Effector memory CD8-positive, alpha-beta T cell (primary cell): Measurements from ENCODE around the gene SERPINA5.
"Not testable (repeated sequence)": the region's sequence is repeated elsewhere in the genome, so short reads cannot be mapped to it uniquely, and the experiment has no call there.

Experiments used
- ATAC-seq: fragments of 150-1000 bp; cut with Tn5 transposase; replicated peaks from 2 replicates; pipeline ENCODE4 v1.10.0; 2021; ENCODE audit warnings: mild to moderate bottlenecking, moderate library complexity
- DNase-seq, 3 experiments: peaks; one replicate each; pipeline ENCODE4 v3.0.0; 2021
- H3K27ac Mint-ChIP-seq, 2 donors: one replicate each; pipeline ENCODE4 v1.8.0; 2022; ENCODE audit warnings: mild to moderate bottlenecking in 2 of 2, mixed read lengths in 2 of 2, moderate library complexity in 2 of 2
- H3K27me3 Mint-ChIP-seq, 2 donors: one replicate each; pipeline ENCODE4 v1.8.0; 2022; ENCODE audit warnings: mixed read lengths in 2 of 2
- H3K36me3 Mint-ChIP-seq: one replicate; pipeline ENCODE4 v1.8.0; 2022; ENCODE audit warnings: mild to moderate bottlenecking, moderate library complexity, mixed read lengths; ENCODE audit not compliant: insufficient read depth
- H3K4me1 Mint-ChIP-seq, 2 donors: one replicate each; pipeline ENCODE4 v1.8.0; 2022; ENCODE audit warnings: low read depth in 2 of 2, mixed read lengths in 2 of 2
- H3K4me3 Mint-ChIP-seq, 2 donors: one replicate each; pipeline ENCODE4 v1.8.0; 2022; ENCODE audit warnings: mild to moderate bottlenecking in 2 of 2, mixed read lengths in 2 of 2, moderate library complexity in 2 of 2
- H3K9me3 Mint-ChIP-seq, 2 donors: one replicate each; pipeline ENCODE4 v1.8.0; 2022; ENCODE audit warnings: mixed read lengths in 2 of 2

SERPINA5 gene

DNA sequence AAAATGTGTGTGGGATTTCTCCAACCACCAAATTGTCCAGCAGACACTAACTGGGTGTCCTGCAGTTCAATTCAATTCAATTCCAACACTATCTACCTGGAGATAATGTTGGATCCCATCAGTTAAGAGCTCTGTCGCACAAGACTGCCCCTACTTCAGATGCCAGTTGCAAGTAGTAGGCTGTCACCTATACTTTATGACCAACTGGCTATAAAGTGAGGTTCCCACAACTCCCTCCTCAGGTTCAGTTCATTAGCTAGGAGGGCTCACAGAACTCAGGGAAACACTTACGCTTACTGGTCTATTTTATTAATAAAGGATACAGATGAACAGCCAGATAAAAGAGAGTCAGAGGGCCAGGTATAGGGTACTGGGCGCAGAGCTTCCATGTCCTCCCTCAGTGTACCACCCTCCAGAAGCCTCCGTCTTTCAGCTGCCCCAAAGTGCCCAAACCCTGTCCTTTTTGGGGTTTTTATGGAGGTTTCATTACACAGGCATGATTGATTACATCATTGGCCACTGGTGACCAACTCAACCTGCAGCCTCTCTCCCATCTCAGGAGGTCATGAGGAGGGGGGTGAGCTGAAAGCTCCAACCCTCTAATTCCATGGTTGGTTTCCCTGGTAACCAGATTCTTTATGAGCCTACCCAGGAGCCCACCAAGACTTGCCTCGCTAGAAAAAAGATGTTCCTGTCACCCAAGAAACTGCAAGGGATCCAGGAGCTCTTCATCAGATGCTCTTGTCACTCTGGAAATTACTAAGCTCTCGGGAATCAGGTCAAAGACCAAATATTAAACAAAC lies 7.5 kb upstream of the SERPINA5 start:
- Mint-ChIP-seq H3K27me3 (peaks cover 0 to 8% of the 10 kb centered on the region in 2 donors), H3K4me1 (no peaks in the 10 kb centered on the region), H3K27ac (no peak overlapping the region), H3K4me3 (no peak overlapping the region), H3K9me3 (no peaks in the 10 kb centered on the region), H3K36me3 (no peaks in the 10 kb centered on the region)
- no peak for ATAC-seq
- DNase-seq: no peak

DNA sequence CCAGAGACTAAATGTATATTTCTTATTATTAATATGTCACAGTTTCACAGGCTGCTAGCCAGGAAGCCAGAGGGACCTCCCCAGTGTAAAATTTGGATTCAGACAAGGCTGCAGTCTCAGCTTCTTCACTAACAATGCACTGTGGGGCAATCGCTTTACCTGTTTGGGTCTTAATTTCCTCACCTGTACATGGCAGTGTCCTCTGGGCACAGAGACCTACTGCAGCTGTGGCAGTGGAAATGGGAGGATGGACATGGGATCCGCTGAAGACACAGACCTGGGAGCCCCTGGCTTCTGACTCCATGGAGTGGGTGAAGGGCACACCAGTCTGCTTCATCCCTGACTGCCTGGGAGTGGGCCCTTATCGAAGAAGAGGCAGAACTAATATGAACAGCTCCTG lies 6.9 kb upstream of the SERPINA5 start:
- no peak overlapping the region for H3K27ac Mint-ChIP-seq
- H3K4me3 Mint-ChIP-seq: no peak overlapping the region
- no peaks in the 10 kb centered on the region for H3K36me3 Mint-ChIP-seq
- H3K4me1 Mint-ChIP-seq: no peaks in the 10 kb centered on the region
- ATAC-seq (no peak), DNase-seq (no peak)
- peaks cover 6 to 8% of the 10 kb centered on the region in 2 donors for H3K27me3 Mint-ChIP-seq
- peaks cover 0 to 1% of the 10 kb centered on the region in 2 donors for H3K9me3 Mint-ChIP-seq

DNA sequence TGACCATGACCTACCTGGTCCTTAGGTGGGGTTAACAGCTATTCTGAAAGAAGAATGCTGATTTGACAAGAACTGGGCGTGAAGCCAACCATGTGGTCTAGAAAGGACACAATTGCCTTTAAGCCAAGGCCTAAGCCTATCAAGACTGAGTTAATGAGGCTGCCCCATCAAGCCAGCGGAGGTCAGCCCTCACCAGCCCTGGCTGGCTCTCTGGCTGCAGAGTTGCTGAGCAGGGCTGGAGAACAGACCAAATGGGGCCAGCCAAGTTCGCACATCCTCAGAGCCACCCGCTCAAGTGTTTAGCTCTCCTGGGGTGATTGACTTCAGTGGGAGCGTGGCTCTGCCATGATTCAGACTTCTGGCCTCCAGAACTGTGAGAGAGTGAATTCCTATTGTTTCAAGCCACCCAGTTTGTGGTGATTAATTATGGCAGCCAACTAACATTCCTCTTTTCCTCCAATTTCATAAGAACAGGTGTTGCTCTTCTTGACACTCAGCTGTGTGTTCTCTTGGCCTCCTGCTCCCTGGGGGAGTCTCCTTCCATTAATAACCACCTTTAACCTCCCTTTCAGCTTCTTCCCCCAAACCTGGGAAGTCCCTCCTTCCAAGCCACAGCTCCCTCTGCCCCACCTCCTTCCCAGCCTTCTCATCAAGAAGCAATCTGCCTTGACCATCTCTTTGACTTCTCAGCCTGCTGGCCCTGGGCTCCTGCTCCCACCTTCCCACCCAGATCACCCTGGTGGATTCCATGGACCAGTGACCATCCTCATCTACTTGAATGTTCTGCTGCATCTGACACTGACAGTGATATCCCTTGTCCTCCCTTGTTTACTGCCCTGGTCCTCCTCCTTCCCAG lies 5.3 kb upstream of the SERPINA5 start:
- Mint-ChIP-seq H3K27me3 (peaks cover under 1 to 9% of the 10 kb centered on the region in 2 donors), H3K4me1 (no peaks in the 10 kb centered on the region), H3K27ac (no peak overlapping the region)

DNA sequence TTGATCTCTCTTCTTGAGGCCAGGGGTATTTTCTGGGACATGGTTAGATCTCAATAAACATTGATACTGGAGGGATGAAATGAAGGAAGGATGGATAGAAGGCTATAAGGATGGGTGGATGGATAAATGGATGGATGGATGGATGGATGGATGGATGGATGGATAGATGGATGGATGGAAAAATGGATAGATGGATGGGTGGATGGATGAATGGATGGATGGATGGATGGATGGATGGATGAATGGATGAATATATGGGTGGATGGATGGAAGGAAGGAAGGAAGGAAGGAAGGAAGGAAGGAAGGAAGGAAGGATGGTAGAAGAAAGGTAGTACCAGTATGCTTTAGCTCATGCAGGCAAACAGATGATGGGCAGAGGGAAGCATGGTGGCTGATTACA lies 3.8 kb upstream of the SERPINA5 start:
- H3K4me1 Mint-ChIP-seq, H3K27ac Mint-ChIP-seq, ATAC-seq, H3K9me3 Mint-ChIP-seq, H3K36me3 Mint-ChIP-seq, H3K27me3 Mint-ChIP-seq, DNase-seq, H3K4me3 Mint-ChIP-seq: not testable (repeated sequence)

More for the DNA sequence above, 5.3 kb upstream of the SERPINA5 start:
- Mint-ChIP-seq H3K36me3 (no peaks in the 10 kb centered on the region), H3K4me3 (no peak overlapping the region), H3K9me3 (peaks cover 0 to 1% of the 10 kb centered on the region in 2 donors)
- ATAC-seq (no peak), DNase-seq (no peak)

DNA sequence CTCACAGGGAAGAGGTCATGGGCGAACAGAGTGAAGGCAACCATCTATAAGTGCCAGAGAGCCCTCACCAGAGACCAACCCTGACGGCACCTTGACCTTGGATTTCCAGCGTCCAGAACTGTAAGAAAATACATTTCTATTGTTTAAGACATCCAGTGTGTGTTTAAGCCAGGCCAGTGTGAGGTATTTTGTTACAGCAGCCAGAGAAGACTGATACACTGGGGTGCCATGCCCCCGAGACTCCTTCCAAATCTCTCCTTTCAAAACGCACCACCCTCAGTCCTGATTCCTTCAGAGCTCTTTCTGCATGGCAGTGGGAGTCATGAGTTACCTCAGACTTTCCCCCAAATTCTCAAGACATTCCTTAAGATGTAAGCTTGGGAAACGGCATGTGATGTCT lies 2.5 kb upstream of the SERPINA5 start:
- Mint-ChIP-seq H3K36me3 (peaks cover 3% of the 10 kb centered on the region), H3K27me3 (peaks cover 12 to 18% of the 10 kb centered on the region in 2 donors), H3K4me1 (no peaks in the 10 kb centered on the region), H3K27ac (no peak overlapping the region), H3K9me3 (peaks cover 0 to 1% of the 10 kb centered on the region in 2 donors), H3K4me3 (no peak overlapping the region)
- ATAC-seq (no peak), DNase-seq (no peak)

DNA sequence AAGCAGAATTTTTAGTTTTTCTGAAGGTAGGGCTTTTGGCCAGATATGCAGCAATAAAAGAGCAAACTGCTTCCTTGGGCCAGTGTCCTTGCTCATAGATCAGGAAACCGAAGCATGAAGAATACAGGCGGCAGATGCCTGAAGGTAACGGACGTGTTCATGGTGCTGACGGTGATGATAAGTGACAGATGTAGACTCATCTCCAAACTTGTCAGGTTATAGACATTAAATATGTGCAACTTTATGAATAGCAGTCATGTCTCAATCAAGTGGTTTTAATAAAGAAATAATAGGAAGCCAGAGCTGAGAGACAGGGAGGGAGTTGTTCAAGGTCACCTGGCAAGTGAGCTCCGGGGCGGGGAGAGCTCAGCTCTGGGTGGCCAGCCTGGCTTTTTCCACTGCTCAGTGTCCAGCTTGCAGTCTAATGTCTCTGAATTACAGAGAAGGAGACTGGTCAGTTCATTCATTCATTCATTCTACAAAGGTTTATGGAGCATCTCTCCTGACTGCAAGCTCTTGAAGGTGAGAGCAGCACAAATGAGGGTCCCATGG lies 1.0 kb downstream of the SERPINA5 start:
- peaks cover 3% of the 10 kb centered on the region for H3K36me3 Mint-ChIP-seq
- no peak overlapping the region for H3K4me3 Mint-ChIP-seq
- H3K9me3 Mint-ChIP-seq: peaks cover 0 to 1% of the 10 kb centered on the region in 2 donors
- no peaks in the 10 kb centered on the region for H3K4me1 Mint-ChIP-seq
- DNase-seq (no peak), ATAC-seq (no peak)
- no peak overlapping the region for H3K27ac Mint-ChIP-seq
- peaks cover 23 to 43% of the 10 kb centered on the region in 2 donors for H3K27me3 Mint-ChIP-seq

DNA sequence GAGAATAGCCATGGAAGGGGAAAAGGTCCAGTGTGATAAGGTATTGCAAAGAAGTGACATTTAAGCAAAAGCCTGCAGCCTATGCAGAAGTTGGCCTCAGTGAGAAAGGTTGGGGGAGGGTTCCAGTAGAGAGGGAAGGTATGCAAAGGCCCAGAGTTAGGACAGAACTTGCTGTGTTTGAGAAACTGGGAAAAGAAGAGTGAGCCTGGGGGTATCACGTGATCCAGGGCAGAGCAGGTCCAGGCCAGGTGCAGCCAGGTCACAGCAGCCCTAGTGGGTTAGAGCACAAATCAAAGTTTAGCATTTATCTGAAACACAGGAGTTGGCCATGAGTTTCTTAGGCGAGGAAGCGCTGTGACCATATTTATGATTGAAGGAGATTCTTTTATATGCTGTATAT lies 1.6 kb downstream of the SERPINA5 start:
- Mint-ChIP-seq H3K4me3 (no peak overlapping the region), H3K4me1 (no peaks in the 10 kb centered on the region), H3K27me3 (peaks cover 23 to 47% of the 10 kb centered on the region in 2 donors), H3K36me3 (peaks cover 3% of the 10 kb centered on the region), H3K27ac (no peak overlapping the region), H3K9me3 (peaks cover 0 to 1% of the 10 kb centered on the region in 2 donors)
- ATAC-seq (no peak), DNase-seq (no peak)

DNA sequence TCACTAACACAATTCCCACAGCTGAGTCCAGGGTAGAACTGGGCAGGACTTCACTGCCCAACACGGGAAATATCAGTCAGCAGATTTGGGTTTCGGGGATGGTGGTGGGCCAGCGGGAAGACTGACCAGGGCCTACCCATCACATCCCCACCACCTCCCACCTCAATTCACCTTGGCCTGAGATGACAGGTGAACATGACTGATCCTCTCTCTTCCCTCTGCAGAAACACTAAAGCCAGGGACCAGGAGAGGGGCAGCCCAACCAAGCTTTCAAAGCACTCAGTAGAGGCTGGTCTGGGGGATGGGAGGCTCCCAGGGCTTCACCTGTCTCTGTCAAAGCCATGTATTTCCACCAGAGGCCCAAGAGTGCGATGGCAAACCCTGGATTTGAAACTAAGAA lies 2.3 kb downstream of the SERPINA5 start:
- Mint-ChIP-seq H3K4me3 (no peak overlapping the region), H3K4me1 (no peaks in the 10 kb centered on the region), H3K27me3 (peaks cover 23 to 47% of the 10 kb centered on the region in 2 donors), H3K36me3 (peaks cover 3% of the 10 kb centered on the region), H3K27ac (no peak overlapping the region), H3K9me3 (peaks cover 0 to 1% of the 10 kb centered on the region in 2 donors)
- DNase-seq (no peak), ATAC-seq (no peak)

DNA sequence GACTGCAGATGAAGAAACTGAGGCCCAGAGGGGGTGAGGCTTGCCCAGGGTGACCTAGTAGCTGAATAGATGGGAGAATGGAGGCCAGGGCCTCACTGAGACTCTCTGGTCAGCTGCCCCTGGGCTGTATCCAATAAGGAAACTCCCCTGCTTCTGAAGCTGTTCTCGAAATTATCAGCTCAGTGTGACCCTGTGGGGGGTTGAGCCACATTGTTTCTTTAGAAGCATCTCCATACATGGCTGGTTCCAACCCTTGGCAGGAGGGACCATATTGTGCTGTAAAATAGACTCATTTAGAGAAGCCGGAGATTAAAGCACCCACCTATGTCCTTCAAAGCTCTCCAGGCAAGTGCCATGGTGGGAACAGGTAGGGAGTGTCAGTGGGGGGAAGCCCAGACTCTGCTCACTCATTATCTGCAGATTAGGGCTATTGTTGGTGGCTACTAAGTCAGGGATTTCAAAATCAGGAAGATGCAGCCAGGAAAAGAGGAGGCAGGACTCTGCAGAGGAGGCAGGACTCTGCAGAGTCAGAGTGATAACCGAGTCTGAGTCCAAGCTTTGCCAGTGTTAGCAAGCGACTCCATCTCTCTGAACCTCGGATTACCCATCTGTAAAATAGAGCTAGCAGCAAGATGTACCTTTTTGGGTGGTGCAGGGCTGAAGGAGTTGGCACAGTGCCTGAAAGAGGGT lies 3.5 kb downstream of the SERPINA5 start:
- H3K36me3 Mint-ChIP-seq: peaks cover 3% of the 10 kb centered on the region
- no peaks in the 10 kb centered on the region for H3K9me3 Mint-ChIP-seq
- H3K27me3 Mint-ChIP-seq: peaks cover 14 to 47% of the 10 kb centered on the region in 2 donors
- no peaks in the 10 kb centered on the region for H3K4me1 Mint-ChIP-seq
- no peak overlapping the region for H3K27ac Mint-ChIP-seq
- H3K4me3 Mint-ChIP-seq: no peak overlapping the region
- ATAC-seq (no peak), DNase-seq (no peak)

DNA sequence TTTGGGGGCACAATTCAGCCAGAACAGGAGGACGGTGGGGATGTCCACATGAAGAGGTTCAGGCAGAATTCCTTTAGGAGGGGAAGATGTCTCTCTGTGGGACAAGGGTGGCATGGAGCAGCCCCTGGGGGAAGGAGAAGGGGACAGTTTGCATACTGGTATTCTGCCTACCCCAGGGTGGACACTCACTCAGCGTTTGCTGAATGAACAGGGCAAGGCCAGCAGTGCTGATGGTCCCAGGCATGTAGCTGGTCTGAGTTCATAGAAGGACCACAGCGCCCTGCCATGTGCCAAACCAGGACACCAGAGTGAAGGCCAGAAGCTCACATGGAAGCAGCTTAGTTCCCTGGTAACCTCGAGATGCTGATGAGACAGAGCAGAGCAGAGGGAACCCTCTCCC lies 5.4 kb downstream of the SERPINA5 start:
- Mint-ChIP-seq H3K36me3 (peaks cover 3% of the 10 kb centered on the region), H3K4me3 (no peak overlapping the region), H3K27ac (no peak overlapping the region), H3K9me3 (peaks cover 3 to 9% of the 10 kb centered on the region in 2 donors), H3K27me3 (peaks cover 14 to 47% of the 10 kb centered on the region in 2 donors), H3K4me1 (no peaks in the 10 kb centered on the region)
- DNase-seq (no peak), ATAC-seq (no peak)

DNA sequence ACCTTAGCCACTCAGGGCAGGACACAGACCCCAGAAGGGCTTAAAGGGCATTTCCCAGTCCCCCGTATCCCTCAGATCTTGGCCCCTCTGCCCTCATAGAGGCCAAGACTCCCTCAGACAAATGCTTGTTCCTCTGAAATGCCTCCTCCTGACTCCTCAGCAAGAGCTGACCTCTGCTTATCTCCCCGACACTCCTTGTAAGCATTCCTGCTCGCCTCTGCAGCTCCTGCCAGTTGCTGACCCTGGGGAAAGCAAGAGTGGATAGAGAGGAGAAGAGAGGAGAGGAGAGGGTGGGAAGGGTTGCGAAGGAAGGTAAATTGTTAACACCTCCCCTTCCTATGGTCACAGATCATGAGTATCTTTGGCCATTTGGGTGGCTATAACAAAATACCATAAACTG lies 7.1 kb downstream of the SERPINA5 start:
- DNase-seq: no peak
- Mint-ChIP-seq H3K27me3 (peaks cover 5 to 39% of the 10 kb centered on the region in 2 donors), H3K36me3 (no peaks in the 10 kb centered on the region), H3K27ac (no peak overlapping the region), H3K4me1 (no peaks in the 10 kb centered on the region), H3K9me3 (peaks cover 3 to 9% of the 10 kb centered on the region in 2 donors), H3K4me3 (no peak overlapping the region)
- ATAC-seq: no peak

DNA sequence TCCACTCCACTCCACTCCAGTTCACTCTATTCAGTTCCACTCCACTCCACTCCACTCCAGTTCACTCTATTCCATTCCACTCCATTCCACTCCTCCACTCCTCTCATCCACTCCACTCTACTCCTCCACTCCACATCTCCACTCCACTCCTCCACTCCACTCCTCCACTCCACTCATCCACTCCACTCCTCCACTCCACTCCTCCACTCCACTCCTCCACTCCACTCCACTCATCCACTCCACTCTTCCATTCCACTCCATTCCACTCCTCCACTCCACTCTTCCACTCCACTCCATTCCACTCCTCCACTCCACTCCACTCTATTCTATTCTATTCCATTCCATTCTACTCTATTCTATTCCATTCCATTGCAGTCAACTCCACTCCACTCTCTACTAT lies 9.8 kb downstream of the SERPINA5 start:
- H3K36me3 Mint-ChIP-seq: no peaks in the 10 kb centered on the region
- H3K4me3 Mint-ChIP-seq: no peak overlapping the region
- ATAC-seq: no peak
- no peaks in the 10 kb centered on the region for H3K4me1 Mint-ChIP-seq
- DNase-seq: no peak
- H3K27ac Mint-ChIP-seq: no peak overlapping the region
- peaks cover 8 to 39% of the 10 kb centered on the region in 2 donors for H3K27me3 Mint-ChIP-seq
- H3K9me3 Mint-ChIP-seq: peaks cover 3 to 9% of the 10 kb centered on the region in 2 donors

DNA sequence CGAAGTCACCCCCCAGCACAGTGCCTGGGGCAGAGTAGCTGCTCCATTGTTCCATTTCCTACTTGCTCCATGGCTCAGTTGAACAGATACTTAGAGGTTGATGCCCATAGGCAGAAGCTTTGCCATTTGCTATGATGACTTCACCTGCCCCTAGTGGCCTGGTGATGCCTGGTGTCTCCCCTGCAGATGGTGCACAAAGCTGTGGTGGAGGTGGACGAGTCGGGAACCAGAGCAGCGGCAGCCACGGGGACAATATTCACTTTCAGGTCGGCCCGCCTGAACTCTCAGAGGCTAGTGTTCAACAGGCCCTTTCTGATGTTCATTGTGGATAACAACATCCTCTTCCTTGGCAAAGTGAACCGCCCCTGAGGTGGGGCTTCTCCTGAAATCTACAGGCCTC lies 10.6 kb downstream of the SERPINA5 start:
- H3K36me3 Mint-ChIP-seq: no peaks in the 10 kb centered on the region
- H3K27ac Mint-ChIP-seq: no peak overlapping the region
- H3K4me1 Mint-ChIP-seq: no peaks in the 10 kb centered on the region
- ATAC-seq: no peak
- H3K4me3 Mint-ChIP-seq: no peak overlapping the region
- DNase-seq: no peak
- H3K27me3 Mint-ChIP-seq: peaks cover 13 to 32% of the 10 kb centered on the region in 2 donors
- H3K9me3 Mint-ChIP-seq: peaks cover 3 to 9% of the 10 kb centered on the region in 2 donors
